WTC11 (cell line): Measurements from ENCODE around the gene CTSO.

ENCODE experiments used
- ATF2 ChIP-seq: sonication (generic); formaldehyde crosslinking; IDR thresholded peaks from 2 replicates; pipeline ENCODE4 v1.8.1; 2022; ENCODE audit warnings: low read depth, missing genetic modification reagents, borderline replicate concordance
- CTCF ChIP-seq: fragments of 200-600 bp; IDR thresholded peaks from 2 replicates; pipeline ENCODE4 v1.8.0; 2022; ENCODE audit warnings: antibody characterized with exemption
- TP53 ChIP-seq: sonication (generic); formaldehyde crosslinking; IDR thresholded peaks from 2 replicates; pipeline ENCODE4 v1.8.1; 2023; ENCODE audit warnings: mild to moderate bottlenecking, missing genetic modification reagents

GRCh38 chr4:155907556-155907955 lies 46.1 kb downstream of the CTSO start:
- no peak for TF ChIP-seq CTCF
- TF ChIP-seq TP53, result no peak
- TF ChIP-seq ATF2, result no peak
